Psoas muscle (tissue), 8 donors: ENCODE data around the gene DCAF16. TPM values are rescaled to one million over a fixed set of nuclear protein-coding genes. Genes with fewer than 3 reads are reported as not detected.
A peak's percentile ranks its signal among the peaks of the same experiment; 100 is the strongest.

Experiments used
- ATAC-seq, 4 donors: fragments of 200-7000 bp; cut with Tn5 transposase; one replicate each; pipeline ENCODE4 v1.9.1; 2020; ENCODE audit warnings: moderate library complexity in 3 of 4, mild to moderate bottlenecking in 2 of 4
- DNase-seq, 2 donors: peaks; one replicate each; pipeline ENCODE4 v3.0.0-alpha.2; 2020
- H3K27ac ChIP-seq: fragments of 200-600 bp; one replicate; pipeline ENCODE4 v1.8.0; 2022
- H3K27me3 ChIP-seq, 3 donors: fragments of 200-600 bp in 1 of 3; one replicate each; pipeline versions ENCODE4 v1.6.1 to v1.8.0; 2013 to 2022; ENCODE audit warnings: low read length in 2 of 3, mild to moderate bottlenecking in 2 of 3, moderate library complexity in 1 of 3; ENCODE audit not compliant: insufficient read depth in 3 of 3
- H3K36me3 ChIP-seq, 2 donors: fragments of 200-600 bp in 1 of 2; one replicate each; pipeline versions ENCODE4 v1.6.1 to v1.8.0; 2013 to 2022; ENCODE audit warnings: low read depth in 1 of 2, mild to moderate bottlenecking in 1 of 2, moderate library complexity in 1 of 2; ENCODE audit not compliant: insufficient read depth in 1 of 2
- H3K4me1 ChIP-seq: fragments of 200-600 bp; one replicate; pipeline ENCODE4 v1.8.0; 2022
- H3K4me3 ChIP-seq: fragments of 200-600 bp; one replicate; pipeline ENCODE4 v1.8.0; 2022; ENCODE audit warnings: mild to moderate bottlenecking
- H3K9me3 ChIP-seq: fragments of 200-600 bp; one replicate; pipeline ENCODE4 v1.8.0; 2022
- WGBS, 3 donors: extraction: QIAGEN DNeasy Blood & Tissue Kit; methylation state at CpG; one replicate each; pipeline versions ENCODE4 v1.1.6 to v1.1.7; 2013; 5-methylcytosine and 5-hydroxymethylcytosine counted together
- intact Hi-C, 2 donors: fragments of 100-400 bp; cut with DNase I; formaldehyde crosslinking; loops; one replicate each; pipeline versions ENCODE4 v1.11.0 to v1.14.2; 2022
- polyA plus RNA-seq, 3 donors: library from polyadenylated mRNA; stranded (reverse); fragments of 200-250 nt; gene quantifications; one replicate each; pipeline ENCODE4 v1.2.3, GENCODE V29; 2013
- total RNA-seq, 4 donors: library from RNA; stranded (reverse); fragmentation: NEBNext Ultra II Directional in 2 of 4; extraction: Animal tissue kit (Norgen Biotek cat#: 25700) in 2 of 4; gene quantifications; one replicate each; pipeline versions ENCODE4 v1.2.1 to v1.2.4, GENCODE V29; 2021 to 2023
- TF ChIP-seq, protein P1 (sequence below): fragments of 200-600 bp; IDR thresholded peaks from one replicate; pipeline ENCODE4 v1.8.0; 2022; ENCODE audit warnings: antibody characterized with exemption
- donor health status: healthy with polysubstance abuse.
- donor health status: DM: no; HTN: no; CAD: no; lungs with moderate emphysema.
- donor health status: Bipolar disorder and iron deficiency.
- donor health status: healthy.
- donor health status: DM: yes; HTN: yes; CAD: no.
- donor health status: DM: no; HTN: no; CAD: no.
- donor health status: DM: no; HTN: no; CAD: no.
- donor health status: DM: yes; HTN: yes; CAD: no.

The DCAF16 gene
- total and polyA plus RNA-seq, 7 donors = 3.7 to 14.8 (median 10.4) TPM

DNA sequence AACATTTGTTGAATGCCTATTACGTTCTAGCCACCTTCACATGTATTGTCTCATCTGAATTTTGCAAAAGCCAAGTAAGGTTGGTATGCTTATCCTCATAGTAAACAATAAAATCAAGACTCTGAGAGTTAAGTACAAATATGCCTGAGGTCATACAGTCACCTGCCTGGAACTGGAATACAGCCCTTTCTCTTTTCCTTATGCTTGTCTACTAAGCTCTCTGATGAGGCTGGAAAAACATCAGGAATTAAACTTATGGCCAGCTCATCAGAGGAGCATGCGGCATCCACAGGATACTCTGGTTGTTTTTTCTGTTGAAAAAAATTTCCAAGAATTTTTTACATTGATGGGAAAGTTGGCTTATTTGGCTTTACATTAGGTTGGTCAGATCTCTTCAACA, 35.7 kb upstream of the DCAF16 start:
- DNase-seq (no peak), ATAC-seq (no peak)
- TF ChIP-seq, protein P1, sequence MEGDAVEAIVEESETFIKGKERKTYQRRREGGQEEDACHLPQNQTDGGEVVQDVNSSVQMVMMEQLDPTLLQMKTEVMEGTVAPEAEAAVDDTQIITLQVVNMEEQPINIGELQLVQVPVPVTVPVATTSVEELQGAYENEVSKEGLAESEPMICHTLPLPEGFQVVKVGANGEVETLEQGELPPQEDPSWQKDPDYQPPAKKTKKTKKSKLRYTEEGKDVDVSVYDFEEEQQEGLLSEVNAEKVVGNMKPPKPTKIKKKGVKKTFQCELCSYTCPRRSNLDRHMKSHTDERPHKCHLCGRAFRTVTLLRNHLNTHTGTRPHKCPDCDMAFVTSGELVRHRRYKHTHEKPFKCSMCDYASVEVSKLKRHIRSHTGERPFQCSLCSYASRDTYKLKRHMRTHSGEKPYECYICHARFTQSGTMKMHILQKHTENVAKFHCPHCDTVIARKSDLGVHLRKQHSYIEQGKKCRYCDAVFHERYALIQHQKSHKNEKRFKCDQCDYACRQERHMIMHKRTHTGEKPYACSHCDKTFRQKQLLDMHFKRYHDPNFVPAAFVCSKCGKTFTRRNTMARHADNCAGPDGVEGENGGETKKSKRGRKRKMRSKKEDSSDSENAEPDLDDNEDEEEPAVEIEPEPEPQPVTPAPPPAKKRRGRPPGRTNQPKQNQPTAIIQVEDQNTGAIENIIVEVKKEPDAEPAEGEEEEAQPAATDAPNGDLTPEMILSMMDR = no peak
- H3K27me3 ChIP-seq = no peaks in the 10 kb centered on the region
- WGBS, 3 donors = 93 to 95% (median 94%) methylated on average over 2 of the region's 2 CpGs
- no peaks in the 10 kb centered on the region for H3K9me3 ChIP-seq
- H3K4me3 ChIP-seq = no peak overlapping the region
- no peaks in the 10 kb centered on the region for H3K36me3 ChIP-seq
- no peaks in the 10 kb centered on the region for H3K4me1 ChIP-seq
- intact Hi-C loops = no loop called here
- H3K27ac ChIP-seq = no peak overlapping the region

DNA sequence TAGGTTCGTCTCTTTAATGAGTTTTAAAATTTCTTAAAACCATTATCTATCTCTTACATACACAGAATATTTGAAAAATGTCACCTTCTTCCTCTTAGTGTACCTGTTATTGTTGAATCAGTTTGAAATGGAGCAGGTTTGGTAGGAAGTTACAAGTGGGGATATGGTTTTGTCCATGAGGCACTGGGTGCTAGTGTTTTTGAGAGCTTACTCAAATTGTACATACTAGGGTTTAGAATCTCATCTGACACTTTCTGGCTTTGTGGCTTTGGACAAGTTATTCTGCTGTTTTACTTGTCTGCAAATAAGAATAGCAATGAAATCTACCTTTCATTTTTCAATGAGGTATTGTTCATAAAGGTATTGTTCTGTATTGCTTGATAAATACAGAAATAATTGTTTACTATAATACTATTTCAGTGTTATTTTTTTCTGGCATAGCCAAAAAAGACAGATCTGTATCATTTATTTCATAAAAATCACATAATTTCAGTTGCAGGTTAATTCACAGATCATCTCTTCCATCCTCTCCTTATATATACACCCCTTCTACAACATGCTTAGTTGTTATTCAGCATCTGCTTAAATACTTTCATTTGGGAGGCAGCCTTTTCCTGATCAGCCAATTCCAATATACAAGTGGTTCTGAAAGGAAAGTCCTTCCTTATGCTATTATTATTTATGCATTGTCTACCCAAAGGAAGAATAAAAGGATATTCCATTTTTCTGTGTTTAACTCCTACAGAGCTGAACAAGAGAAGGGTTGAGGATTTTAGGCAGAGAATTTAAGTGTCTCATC, 13.5 kb upstream of the DCAF16 start:
- 80 to 93% (median 85%) methylated on average over 1 of the region's 1 CpG for WGBS, 3 donors
- no peaks in the 10 kb centered on the region for H3K9me3 ChIP-seq
- ATAC-seq (no peak), DNase-seq (no peak)
- H3K4me3 ChIP-seq = no peak overlapping the region
- TF ChIP-seq, protein P1 = no peak
- no peaks in the 10 kb centered on the region for H3K36me3 ChIP-seq
- no peaks in the 10 kb centered on the region for H3K27me3 ChIP-seq
- no peak overlapping the region for H3K27ac ChIP-seq
- intact Hi-C loops = loop anchor here in 1 of 2 donors (5.0 kb wide), 1 partner anchor 768 kb away; no protein-coding TSS in a partner anchor
- no peaks in the 10 kb centered on the region for H3K4me1 ChIP-seq

- Histone ChIP-seq H3K36me3 (no peaks in the 10 kb centered on the region), H3K4me1 (no peaks in the 10 kb centered on the region), H3K9me3 (no peaks in the 10 kb centered on the region), H3K4me3 (no peak overlapping the region), H3K27me3 (no peaks in the 10 kb centered on the region), H3K27ac (no peak overlapping the region)
- ATAC-seq (peak in 1 of 4 donors; percentile 69), DNase-seq (no peak)
- TF ChIP-seq, protein P1 = peak; percentile 64
- 61 to 65% (median 64%) methylated on average over 5 of the region's 5 CpGs for WGBS, 3 donors
- intact Hi-C loops = loop anchor here (5.0 to 10.0 kb wide), 2 partner anchors 548 to 770 kb away; no protein-coding TSS in a partner anchor
These were observed 6.5 kb upstream of the DCAF16 start for GRCh38 chr4:17817027-17817426.

- Histone ChIP-seq H3K36me3 (no peaks in the 10 kb centered on the region), H3K4me3 (no peak overlapping the region), H3K4me1 (no peaks in the 10 kb centered on the region), H3K27me3 (no peaks in the 10 kb centered on the region), H3K9me3 (no peaks in the 10 kb centered on the region), H3K27ac (no peak overlapping the region)
- TF ChIP-seq, protein P1 = no peak
- DNase-seq (no peak), ATAC-seq (no peak)
- 96 to 97% (median 96%) methylated on average over 12 of the region's 12 CpGs for WGBS, 3 donors
- intact Hi-C loops = loop anchor here (5.0 to 10.0 kb wide), 2 partner anchors 549 to 771 kb away; no protein-coding TSS in a partner anchor
These were observed 5.6 kb upstream of the DCAF16 start for GRCh38 chr4:17816142-17816541.
